SKM-1 (cell line): ENCODE measurements around the gene PIGO.

Source experiments
- DNase-seq: peaks from one replicate; lab custom pipeline; 2025; ENCODE audit not compliant: unreplicated experiment; lab: John Stamatoyannopoulos, UW

The PIGO gene

DNA sequence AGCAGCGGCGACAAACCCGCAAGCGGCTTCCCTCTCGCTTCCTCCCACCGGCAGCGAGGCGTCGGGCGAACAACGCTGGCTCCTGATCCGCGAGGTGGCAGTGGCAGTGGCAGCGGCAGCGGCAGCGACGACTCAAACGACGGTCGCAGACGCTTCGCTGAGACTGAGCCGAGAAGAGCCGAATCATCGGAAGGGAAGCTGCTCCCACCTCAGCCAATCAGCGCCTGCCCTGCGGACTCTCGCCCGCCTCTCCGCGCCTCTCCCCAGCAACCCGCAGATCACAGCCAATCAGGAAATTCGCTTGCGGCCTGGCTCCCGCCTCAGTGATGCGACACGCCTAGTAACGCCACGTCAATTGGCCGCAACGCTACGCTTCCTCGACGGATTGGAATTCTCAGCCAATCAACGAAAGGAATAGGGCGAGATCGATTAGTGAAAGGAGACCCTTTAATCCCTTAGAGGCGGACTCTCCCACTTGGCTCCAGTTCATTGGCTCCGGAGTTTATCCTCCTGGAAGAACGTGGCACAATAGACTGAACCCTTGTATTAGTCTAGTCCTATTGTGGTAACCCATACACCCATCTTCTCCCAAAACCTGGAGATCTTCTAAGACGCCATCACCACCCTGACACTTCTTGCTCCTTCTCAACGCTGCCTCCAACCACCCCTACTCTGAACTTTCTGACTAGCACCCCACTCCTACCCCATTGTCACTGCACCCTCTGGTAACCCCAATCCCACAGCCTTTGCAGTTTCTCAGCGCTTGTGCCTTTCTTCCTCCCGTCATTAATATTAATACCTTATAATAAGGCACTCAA lies 23.7 kb downstream of the PIGO start, which contains the start of gene VCP:
TSS of gene VCP (minus strand) at position 165 of the 818 bp plus-strand sequence. CDS start 272 bp downstream, outside the sequence.
- peak; percentile 97 for DNase-seq

DNA sequence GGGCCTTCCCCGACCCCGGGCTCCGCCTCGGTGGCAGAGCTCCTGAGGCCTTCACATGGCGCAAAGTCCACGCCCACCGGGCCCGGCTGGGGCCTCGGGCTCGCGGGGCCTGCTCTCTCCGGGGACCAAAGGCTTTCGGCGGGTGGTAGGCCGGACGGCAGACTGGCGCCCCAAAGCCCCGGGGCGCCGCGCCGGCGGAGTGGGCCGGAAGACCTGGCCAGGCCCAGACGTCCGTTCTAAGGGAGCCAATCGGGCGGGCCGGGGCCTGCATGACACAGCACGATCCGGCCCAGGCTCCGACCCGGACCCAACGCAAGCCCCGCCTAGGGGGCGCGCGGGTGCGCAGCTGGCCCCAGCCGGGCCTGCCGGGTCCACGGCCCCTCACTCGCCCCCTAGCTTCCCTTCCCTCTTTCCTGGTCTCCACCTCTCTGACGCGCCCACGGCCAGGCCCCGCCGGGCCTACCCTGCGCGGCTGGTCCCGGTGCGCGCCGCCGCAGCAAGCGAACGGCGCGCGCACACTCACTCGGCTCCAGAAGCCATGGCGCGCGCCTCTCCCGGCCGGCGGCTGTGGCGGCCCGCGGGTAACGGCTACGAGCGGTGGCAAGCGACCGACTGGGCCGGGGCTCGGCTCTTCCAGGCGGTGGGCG lies 24.5 kb downstream of the PIGO start:
- DNase-seq: peak; percentile 72

DNA sequence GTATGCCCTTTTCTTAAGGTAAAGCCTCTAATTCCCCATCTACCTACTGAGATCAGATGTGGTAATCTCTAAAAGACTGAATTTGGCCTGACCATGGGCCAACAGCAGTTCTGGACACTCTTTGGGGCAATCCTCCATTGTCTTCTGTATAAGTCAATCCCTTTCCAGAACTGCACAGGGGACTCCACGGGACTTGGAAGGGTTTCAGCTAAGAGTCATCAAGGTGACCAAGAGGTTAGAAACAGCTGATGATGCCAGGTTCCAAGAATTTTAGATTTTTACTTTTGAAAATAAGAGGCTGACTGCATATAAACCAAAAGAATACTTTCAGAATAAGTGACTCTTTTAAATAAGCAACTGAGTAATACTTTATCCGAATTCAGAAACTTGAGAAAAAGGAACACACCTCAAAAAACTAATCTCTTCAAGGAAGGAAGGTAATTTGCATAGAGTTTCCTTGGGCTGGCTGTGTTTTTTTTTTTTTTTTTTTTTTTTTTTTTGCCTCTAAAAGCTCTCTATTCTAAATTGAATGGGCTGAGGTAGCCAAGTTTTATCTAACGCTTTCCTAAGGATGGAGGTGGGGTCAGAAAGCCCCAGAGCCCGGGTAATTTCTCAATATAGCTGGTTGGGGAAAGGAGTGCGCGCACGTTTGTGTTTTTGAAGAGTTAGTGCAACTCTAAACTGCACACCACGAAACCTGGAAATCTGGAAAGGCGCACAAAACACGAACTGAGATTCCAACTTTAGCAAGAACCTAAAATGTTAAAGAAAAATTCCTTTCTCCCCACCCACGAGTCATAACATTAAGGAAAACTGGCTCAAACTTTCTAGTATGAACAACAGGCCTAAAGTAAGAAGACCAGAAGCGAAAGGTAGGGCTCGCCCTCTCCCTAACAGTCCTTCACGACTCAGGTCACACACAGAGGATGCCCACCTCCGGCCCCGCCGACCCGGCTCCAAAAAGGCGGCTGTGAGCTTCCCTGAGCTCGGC lies 25.3 kb downstream of the PIGO start:
- DNase-seq: no peak

DNA sequence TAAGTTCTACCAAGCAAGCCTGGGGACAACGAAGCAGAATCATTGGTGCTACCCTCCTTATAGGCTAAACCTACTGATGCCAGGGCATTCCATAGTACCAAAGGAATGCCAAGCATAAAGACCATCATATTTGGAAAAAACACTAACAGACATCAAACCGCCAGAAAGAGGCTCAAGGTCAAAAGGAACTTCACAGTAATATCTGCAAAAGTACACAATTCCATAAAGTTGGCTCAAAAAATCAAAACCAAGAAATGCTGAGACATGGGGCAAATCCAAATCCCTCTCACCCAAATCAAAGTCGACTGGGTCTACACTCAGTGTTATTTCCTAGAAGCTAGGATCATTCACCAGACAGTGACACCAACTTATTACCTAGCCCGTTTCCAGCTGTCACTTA lies 27.4 kb downstream of the PIGO start:
- no peak for DNase-seq

DNA sequence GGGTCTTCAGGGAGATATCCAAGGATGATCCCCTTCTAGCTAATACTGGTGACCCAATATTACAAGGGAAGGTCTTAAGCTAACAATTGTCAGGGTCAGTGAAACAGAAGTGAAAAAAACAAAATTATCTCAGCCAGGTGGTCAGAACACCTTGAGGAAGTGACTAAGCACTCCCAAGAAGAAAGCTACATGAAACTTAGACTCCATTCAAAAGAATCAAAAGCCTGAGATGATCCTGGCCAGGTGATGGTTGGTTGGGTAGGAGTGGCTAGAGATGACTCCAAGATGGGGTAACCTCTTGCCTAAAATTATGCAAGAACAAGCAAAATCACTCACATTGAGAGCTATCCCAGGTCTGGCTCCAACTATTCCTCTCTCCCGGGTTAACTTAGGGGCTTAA lies 29.3 kb downstream of the PIGO start:
- no peak for DNase-seq

DNA sequence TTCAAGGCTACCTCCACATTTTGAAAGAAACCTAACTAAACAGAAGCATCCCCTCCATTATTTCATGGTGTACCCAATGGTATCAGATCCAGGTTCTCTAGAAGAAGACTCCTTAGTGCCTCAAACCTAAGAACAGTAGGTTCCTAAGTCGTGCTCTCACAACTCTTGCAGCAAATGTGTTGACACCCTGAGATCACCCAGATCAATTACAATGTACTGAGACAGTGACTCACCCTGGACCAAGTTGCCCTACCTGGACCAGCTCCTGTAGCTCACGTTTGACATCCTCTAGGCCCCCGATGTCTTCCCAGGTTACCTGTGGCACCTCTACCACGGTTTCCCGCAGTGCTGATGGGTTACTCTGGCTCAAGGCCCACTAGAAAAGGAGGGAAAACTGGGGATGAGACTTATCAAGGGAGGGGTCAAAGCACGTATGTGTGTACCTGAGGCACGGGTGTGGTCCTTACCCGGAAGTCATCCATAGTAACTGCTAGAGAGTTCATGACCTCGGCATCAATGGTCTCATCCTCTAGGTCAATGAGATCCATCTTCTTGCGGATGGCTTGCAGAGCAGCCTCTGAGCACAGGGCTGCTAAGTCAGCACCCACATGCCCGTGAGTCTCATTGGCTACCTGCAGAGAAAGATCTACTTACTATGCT lies 35.7 kb downstream of the PIGO start:
- no peak for DNase-seq

DNA sequence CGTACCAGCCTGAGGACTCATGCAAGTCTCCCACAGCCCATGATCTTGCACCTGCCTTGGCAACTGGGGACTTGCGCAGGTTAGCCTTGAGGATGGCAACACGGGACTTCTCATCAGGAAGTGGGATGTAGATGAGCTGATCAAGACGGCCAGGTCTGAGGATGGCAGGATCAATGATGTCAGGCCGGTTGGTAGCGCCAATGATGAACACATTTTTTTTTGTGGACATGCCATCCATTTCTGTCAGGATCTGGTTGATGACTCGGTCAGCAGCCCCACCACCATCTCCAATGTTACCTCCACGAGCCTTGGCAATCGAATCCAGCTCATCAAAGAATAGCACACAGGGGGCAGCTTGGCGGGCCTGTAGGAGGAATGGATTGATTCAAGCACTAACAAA lies 37.0 kb downstream of the PIGO start:
- no peak for DNase-seq

DNA sequence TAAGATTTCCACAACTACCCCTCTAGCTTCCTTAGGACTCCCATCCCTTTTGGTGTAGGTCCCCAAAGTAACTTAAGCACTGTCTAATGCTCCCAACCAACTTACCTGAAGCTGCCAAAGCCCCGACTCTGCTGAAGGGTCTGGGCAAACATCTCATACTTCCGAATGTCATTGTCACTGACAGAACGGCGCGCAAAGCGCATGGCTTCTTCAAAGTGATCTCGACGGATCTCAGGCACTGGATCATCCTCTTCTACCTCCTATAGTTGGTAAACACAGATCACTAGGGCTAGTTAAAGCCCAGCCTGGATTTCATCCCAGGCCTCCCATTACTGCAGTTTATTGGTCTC lies 39.1 kb downstream of the PIGO start:
- no peak for DNase-seq

DNA sequence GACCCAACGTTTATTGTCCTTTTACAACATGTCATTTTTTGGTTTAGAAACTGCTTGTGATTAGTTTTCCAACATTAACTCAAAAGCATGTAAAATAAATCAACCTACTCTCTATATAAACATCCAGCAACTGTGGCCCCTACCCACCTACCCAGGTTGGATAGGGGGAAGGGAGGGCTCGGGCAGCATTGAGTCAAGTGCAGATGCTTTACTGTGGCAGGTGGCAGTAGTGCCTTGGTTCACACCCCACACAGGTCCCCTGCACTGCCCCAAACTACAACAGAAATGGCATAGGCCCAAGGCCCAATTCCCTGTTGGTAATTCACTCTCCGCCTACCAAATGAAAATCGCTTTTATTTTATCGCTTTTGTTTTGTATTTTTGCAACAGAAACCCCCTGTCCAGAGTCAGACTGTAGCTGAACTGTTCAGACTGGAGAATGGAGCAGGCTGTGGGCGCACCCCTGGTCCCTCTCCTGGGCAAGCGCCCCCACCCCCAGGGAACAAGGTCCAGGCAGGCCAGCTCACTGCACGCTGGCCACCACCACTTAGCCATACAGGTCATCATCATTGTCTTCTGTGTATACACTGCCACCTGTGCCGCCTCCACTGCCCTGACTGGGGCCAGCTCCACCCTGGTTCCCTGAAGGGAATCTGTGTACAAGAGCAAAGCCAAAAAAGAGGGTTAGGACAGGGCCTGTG lies 39.7 kb downstream of the PIGO start:
- DNase-seq: no peak

DNA sequence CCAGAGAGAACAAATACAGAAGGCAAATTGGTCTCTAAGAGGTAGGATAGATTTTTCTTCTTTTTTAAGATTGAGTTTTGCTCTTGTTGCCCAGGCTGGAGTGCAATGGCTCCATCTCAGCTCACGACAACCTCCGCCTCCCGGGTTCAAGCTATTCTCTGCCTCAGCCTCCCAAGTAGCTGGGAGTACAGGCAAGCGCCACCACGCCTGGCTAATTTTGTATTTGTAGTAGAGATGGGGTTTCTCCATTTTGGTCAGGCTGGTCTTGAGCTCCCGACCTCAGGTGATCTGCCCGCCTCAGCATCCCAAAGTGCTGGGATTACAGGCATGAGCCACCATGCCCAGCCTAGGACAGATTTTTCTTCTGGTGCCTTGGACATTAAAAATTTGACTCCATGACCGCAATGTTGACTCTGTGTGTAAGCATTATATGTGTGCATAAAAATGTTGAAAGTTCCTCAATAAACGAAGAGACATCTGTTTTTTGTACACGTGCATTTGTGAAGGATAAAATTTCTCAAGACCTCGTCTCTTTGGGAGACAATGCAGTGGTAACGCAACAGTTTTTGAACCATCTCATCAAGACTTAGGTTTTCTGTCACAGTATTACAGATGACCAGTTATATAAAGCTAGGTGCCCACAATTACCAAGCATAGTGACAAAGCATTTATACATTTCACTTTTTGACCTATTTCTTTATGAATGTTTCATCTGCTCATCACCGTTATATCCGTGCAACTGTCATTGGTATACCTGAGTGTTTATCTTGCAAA lies 41.3 kb downstream of the PIGO start:
- DNase-seq: no peak

DNA sequence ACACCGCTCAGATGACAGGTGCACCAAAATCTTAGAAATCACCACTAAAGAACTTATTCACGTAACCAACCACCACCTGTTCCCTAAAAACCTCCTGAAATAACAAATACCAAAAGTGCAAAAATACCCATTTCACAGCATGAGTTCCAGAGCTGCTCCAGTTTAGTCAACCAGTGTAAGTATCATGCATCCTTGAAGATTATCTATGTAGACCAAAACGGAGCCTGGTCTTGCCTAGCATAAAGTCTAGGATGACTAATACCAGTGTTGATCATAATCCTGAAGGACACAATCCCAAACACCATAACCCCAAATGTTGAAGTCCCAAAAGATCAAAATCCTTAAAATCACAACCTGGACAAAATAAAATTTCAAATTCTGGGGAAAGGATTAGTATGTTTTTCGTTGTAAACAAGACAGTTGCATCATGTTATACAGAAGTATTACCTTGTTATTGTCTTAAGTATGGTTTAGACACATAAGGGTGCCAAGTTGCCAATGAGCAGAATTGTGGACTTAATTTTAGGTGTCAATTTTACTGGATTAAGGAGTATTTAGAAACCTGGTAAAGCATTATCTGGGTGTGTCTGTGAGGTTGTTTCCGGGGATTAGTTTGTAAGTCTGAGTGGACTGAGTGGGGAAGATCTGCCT lies 42.1 kb downstream of the PIGO start:
- DNase-seq: no peak

DNA sequence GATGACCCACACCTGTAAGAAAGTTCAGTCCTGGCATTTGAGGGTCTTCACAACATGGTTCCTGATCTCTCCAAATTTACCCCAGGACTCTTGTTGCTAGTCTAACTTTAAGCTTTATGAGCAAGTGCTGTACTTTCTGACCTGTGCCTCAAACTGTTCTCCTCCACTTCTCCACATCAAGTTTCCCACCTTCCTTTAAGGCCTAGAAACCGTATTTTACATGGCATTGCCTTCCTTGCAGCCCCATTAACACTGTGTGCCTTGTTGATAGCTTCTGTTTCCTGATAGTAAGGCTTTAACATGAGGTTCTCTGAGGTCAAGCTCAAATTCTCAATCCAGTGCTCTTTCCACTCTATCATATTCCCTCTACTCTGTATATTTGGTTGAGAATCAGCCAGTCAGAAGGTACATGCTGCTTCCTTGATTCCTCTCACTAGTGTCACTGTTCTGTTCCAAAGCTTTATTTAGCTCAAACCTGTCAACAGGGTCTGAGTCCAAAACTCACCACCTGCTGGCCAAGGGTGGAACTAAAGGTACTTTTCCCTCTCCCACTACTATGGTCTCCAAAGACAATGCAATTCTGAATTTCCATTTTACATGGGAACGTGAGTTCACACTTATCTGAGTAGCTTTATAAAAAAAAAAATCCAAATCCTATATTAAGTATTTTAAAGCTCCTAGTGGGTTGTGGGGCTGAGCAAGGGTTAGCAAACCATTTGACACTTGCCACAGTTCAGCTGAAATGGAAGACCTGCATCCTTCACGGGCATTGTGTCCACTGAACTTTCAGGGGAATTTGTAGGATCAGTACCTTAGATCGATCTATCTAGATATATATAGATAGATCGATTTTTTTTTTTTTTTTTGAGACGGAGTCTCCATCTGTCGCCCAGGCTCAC lies 45.1 kb downstream of the PIGO start:
- DNase-seq: peak; percentile 24

DNA sequence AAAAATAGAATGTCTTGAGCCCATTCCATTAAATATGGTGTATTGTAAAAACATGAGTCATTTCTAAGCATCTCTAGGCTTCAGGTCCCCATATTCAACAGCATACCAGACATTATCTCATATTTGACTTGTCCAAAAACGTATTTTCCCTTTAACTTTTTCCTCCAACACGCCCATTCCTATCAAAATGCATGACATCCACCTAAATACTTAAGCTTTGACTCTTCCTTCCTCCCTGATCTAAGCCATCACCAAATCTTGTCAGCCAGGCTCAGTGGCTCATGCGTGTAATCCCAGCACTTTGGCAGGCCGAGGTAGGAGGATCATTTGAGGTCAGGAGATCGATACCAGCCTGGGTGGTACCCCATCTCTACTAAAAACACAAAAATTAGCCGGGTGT lies 47.9 kb downstream of the PIGO start:
- DNase-seq: no peak

DNA sequence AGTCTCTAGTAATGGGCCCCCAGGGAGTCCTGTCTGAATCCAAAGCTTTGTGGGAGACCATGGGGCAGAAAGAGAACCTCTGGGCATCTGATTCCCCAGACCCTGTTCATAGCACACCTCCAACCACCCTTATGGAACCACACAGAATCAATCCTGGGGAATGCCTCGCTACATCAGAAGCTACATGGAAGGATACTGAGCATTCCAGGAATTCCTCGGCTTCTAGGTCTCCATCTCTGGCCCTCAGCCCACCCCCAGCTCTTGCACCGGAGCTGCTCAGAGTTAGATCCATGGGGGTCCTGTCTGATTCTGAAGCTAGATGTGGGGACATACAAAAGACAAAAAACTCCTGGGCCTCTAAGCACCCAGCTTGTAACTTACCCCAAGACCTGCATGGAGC lies 52.3 kb downstream of the PIGO start:
- no peak for DNase-seq

DNA sequence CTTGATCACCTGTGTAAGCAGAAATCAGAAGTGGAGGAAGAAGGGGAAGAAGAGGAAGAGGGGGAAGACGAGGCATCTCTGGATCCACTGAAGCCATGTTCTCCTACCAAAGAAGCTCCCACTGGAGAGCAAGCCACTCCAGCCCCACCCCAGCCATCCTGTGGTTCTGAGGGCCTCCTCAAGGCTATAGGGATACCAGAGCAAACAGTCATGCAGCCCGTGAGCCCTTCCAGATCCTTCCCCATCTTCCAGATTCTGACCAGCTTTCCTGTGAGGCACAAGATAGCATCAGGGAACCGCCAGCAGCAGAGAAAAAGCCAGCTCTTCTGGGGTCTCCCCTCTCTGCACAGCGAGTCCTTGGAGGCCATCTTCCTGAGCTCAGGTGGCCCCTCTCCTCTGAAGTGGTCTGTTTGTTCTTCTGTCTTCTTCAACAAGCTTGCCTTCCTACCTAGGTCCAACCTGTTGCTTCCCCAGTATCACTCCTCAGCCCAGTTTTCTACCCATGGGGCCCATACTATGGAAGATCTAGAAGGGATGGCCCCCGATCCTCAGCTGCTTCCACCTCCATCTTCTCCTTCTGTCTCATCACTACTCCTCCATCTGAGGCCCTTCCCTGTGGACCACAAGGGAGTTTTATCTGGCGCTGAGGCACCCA lies 53.4 kb downstream of the PIGO start:
- DNase-seq: no peak

DNA sequence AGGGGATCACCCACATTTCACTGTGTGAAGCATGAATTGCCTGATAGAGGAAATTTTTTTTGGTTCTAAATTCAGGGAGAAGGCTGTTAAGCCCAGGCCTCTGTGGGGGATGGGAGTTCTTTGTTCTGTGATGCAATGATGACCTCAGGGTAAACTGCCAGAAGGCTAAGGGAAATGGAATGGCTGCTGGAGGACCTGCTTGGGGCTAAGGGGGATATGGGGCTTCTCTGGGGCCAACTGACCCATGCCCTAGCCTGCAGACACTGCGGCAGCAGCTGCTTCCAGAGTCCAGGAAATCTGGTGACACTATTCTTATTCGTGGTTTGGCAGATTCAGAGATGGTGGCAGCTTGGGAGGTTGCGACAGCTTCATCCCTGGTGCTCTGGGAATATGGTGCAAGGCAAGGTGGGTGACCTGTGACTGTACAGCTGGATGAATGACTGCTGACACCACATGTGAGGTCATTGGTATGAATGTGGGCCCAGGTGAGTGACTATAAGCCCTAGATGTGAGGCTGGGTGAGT lies 54.2 kb downstream of the PIGO start:
- DNase-seq: peak; percentile 50
